Stimulated activated CD4-positive, alpha-beta T cell treated with anti-CD3 and anti-CD28 coated beads, Interleukin-4, amount 100 ng/mL, for 1 hour (primary cell): Measurements from ENCODE around the gene C5orf63.
"Not testable (repeated sequence)": the region's sequence is repeated elsewhere in the genome, so short reads cannot be mapped to it uniquely, and the experiment has no call there.

Experiments
- DNase-seq: peaks from one replicate; pipeline ENCODE4 v3.0.0-alpha.2; 2020

C5orf63 gene

GRCh38 chr5:127005282-127005681, 68.0 kb downstream of the C5orf63 start:
- DNase-seq = not testable (repeated sequence)

GRCh38 chr5:127004721-127005120, 68.6 kb downstream of the C5orf63 start:
- DNase-seq = no peak

- DNase-seq = no peak
These were observed 69.4 kb downstream of the C5orf63 start for GRCh38 chr5:127003798-127004495.

- DNase-seq = no peak
These were observed 70.9 kb downstream of the C5orf63 start for GRCh38 chr5:127002390-127002789.

DNA sequence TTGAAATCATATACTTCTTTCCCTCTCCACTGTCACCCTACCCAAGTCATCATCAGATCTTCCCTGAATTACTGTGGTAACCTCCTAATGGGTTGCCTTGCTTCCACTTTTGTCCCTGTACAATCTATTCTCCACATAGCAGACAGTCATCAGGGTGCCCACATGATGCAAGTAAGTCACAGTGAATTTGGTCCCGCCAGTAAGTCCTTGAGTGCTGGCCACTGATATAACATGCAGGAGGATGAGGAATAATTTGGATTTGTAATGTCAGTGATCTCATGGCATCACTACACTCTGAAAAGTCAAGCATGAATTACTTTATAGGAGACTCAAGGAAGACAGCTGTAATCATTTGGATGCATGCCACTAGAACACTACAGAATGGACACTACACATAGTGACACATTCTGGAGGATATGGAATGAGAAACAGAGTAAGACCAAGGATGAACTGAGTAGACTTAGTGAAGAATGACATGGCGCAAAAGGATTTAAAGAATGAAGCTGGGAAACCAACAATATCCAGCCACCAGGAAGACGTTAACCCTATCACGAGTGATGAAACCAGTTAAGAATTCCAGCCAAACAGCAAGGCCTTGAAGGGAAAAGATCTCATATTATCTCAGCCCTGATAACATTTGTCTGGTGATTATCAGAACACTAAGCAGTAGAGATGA, 71.5 kb downstream of the C5orf63 start:
- DNase-seq = no peak
